Suprapubic skin (tissue), 4 donors: ENCODE measurements around the gene GRID2. TPM values are rescaled to one million over a fixed set of nuclear protein-coding genes. Genes with fewer than 3 reads are reported as not detected.

Experiments
- DNase-seq, 2 donors: peaks; one replicate each; pipeline ENCODE4 v3.0.0-alpha.2; 2019; ENCODE audit warnings: low spot score in 2 of 2
- H3K27ac ChIP-seq: fragments of 200-600 bp; sonication (generic); one replicate; pipeline ENCODE4 v1.5.1; 2019
- H3K27me3 ChIP-seq: fragments of 200-600 bp; sonication (generic); one replicate; pipeline ENCODE4 v1.5.1; 2019
- H3K36me3 ChIP-seq: fragments of 200-600 bp; sonication (generic); one replicate; pipeline ENCODE4 v1.5.1; 2019
- H3K4me1 ChIP-seq: fragments of 200-600 bp; sonication (generic); one replicate; pipeline ENCODE4 v1.5.1; 2019
- H3K4me3 ChIP-seq: fragments of 200-600 bp; sonication (generic); one replicate; pipeline ENCODE4 v1.5.1; 2019; ENCODE audit warnings: mild to moderate bottlenecking
- H3K9me3 ChIP-seq: fragments of 200-600 bp; sonication (generic); one replicate; pipeline ENCODE4 v1.5.1; 2019
- CTCF ChIP-seq, 2 donors: fragments of 200-600 bp in 1 of 2; fragments of 450-650 bp in 1 of 2; sonication (generic) in 1 of 2; IDR thresholded peaks; one replicate each; pipeline ENCODE4 v1.5.1; 2016 to 2019; ENCODE audit warnings: antibody characterized with exemption in 2 of 2, mild to moderate bottlenecking in 1 of 2, moderate library complexity in 1 of 2
- EP300 ChIP-seq: sonication (generic); formaldehyde crosslinking; IDR thresholded peaks from one replicate; pipeline ENCODE4 v1.6.1; 2017; ENCODE audit warnings: antibody characterized with exemption
- POLR2A ChIP-seq, 2 donors: fragments of 450-650 bp; IDR thresholded peaks; one replicate each; pipeline ENCODE4 v1.6.1; 2017; ENCODE audit warnings: antibody characterized with exemption in 2 of 2, mild to moderate bottlenecking in 2 of 2, moderate library complexity in 2 of 2
- POLR2AphosphoS5 ChIP-seq, 3 donors: sonication (generic); formaldehyde crosslinking; IDR thresholded peaks; one replicate each; pipeline ENCODE4 v1.6.1; 2017; ENCODE audit warnings: antibody characterized with exemption in 3 of 3
- WGBS: methylation state at CpG from one replicate; pipeline ENCODE4 v1.1.5; 2018; 5-methylcytosine and 5-hydroxymethylcytosine counted together
- total RNA-seq, 4 donors: library from RNA; depleted of rRNA; stranded (reverse); fragments of >200 nt; gene quantifications; one replicate each; pipeline ENCODE4 v1.1.0, GENCODE V29; 2016

The GRID2 gene
- total RNA-seq, 4 donors from 2014 or later, result not detected

- DNase-seq, result no peak
- WGBS, result 34% methylated on average over 2 of the region's 2 CpGs
- no peaks in the 10 kb centered on the region for H3K4me1 ChIP-seq
- TF ChIP-seq EP300 (no peak), POLR2AphosphoS5 (IDR thresholded peaks at IDR 0.05) (no peak), POLR2A (IDR thresholded peaks at IDR 0.05) (no peak), CTCF (IDR thresholded peaks at IDR 0.05) (no peak)
- H3K27me3 ChIP-seq, result no peaks in the 10 kb centered on the region
- H3K9me3 ChIP-seq, result no peaks in the 10 kb centered on the region
- no peak overlapping the region for H3K4me3 ChIP-seq
- H3K36me3 ChIP-seq, result no peaks in the 10 kb centered on the region
- H3K27ac ChIP-seq, result no peak overlapping the region
Measured at GRCh38 chr4:92359491-92359890, 55.7 kb downstream of the GRID2 start.

GRCh38 chr4:92362028-92362427, 58.3 kb downstream of the GRID2 start:
- Histone ChIP-seq H3K4me3 (no peak overlapping the region), H3K27me3 (no peaks in the 10 kb centered on the region), H3K4me1 (no peaks in the 10 kb centered on the region), H3K9me3 (no peaks in the 10 kb centered on the region), H3K36me3 (no peaks in the 10 kb centered on the region), H3K27ac (no peak overlapping the region)
- no peak for DNase-seq
- no peak for TF ChIP-seq POLR2A (IDR thresholded peaks at IDR 0.05)
- TF ChIP-seq POLR2AphosphoS5 (IDR thresholded peaks at IDR 0.05), result no peak
- no peak for TF ChIP-seq EP300
- no peak for TF ChIP-seq CTCF (IDR thresholded peaks at IDR 0.05)

- no peak for DNase-seq
- Histone ChIP-seq H3K27ac (no peak overlapping the region), H3K36me3 (no peaks in the 10 kb centered on the region), H3K4me3 (no peak overlapping the region), H3K27me3 (no peaks in the 10 kb centered on the region), H3K4me1 (no peaks in the 10 kb centered on the region), H3K9me3 (no peaks in the 10 kb centered on the region)
- TF ChIP-seq EP300, result no peak
- 61% methylated on average over 4 of the region's 4 CpGs for WGBS
Measured at GRCh38 chr4:92368653-92369052, 64.9 kb downstream of the GRID2 start.

- DNase-seq, result no peak
- no peak for TF ChIP-seq POLR2A (IDR thresholded peaks at IDR 0.05)
- TF ChIP-seq CTCF (IDR thresholded peaks at IDR 0.05), result no peak
- no peak for TF ChIP-seq EP300
- TF ChIP-seq POLR2AphosphoS5 (IDR thresholded peaks at IDR 0.05), result no peak
- no peaks in the 10 kb centered on the region for H3K36me3 ChIP-seq
Measured at GRCh38 chr4:92381616-92382015, 77.8 kb downstream of the GRID2 start.

GRCh38 chr4:92382128-92382527, 78.4 kb downstream of the GRID2 start:
- H3K27me3 ChIP-seq, result no peaks in the 10 kb centered on the region
- H3K4me3 ChIP-seq, result no peak overlapping the region
- DNase-seq, result no peak
- H3K27ac ChIP-seq, result no peak overlapping the region
- H3K36me3 ChIP-seq, result no peaks in the 10 kb centered on the region
- no peaks in the 10 kb centered on the region for H3K4me1 ChIP-seq
- TF ChIP-seq POLR2AphosphoS5 (IDR thresholded peaks at IDR 0.05), result no peak
- WGBS, result 95% methylated on average over 1 of the region's 1 CpG
- no peaks in the 10 kb centered on the region for H3K9me3 ChIP-seq

More at GRCh38 chr4:92381616-92382015, 77.8 kb downstream of the GRID2 start:
- Histone ChIP-seq H3K4me1 (no peaks in the 10 kb centered on the region), H3K4me3 (no peak overlapping the region), H3K27ac (no peak overlapping the region), H3K27me3 (no peaks in the 10 kb centered on the region), H3K9me3 (no peaks in the 10 kb centered on the region)

- no peak for DNase-seq
- no peaks in the 10 kb centered on the region for H3K9me3 ChIP-seq
- no peak overlapping the region for H3K4me3 ChIP-seq
- no peaks in the 10 kb centered on the region for H3K4me1 ChIP-seq
- H3K27me3 ChIP-seq, result no peaks in the 10 kb centered on the region
- TF ChIP-seq CTCF (IDR thresholded peaks at IDR 0.05), result no peak
- no peak for TF ChIP-seq EP300
- TF ChIP-seq POLR2AphosphoS5 (IDR thresholded peaks at IDR 0.05), result no peak
- TF ChIP-seq POLR2A (IDR thresholded peaks at IDR 0.05), result no peak
- no peaks in the 10 kb centered on the region for H3K36me3 ChIP-seq
- whole genome bisulfite sequencing, result 89% methylated on average over 1 of the region's 1 CpG
- H3K27ac ChIP-seq, result no peak overlapping the region
Measured at GRCh38 chr4:92387459-92388069, 83.8 kb downstream of the GRID2 start.
